WTC11 (cell line): ENCODE data around the gene KRT83. TPM values are rescaled to one million over a fixed set of nuclear protein-coding genes. Genes with fewer than 3 reads are reported as not detected.
A peak's percentile ranks its signal among the peaks of the same experiment; 100 is the strongest.

Experiments used
- ATAC-seq: fragments of 200-7000 bp; cut with Tn5 transposase; 2 replicates; pipeline ENCODE4 v1.10.0; 2021; ENCODE audit warnings: mild to moderate bottlenecking, moderate library complexity
- CTCF ChIA-PET: fragments of 300-600 bp; sonication (Branson Sonifier 250); formaldehyde crosslinking; loops from one replicate; lab custom pipeline; 2021; ENCODE audit warnings: antibody characterized with exemption; lab: Charles Lee
- POLR2A ChIA-PET: fragments of 350-600 bp; sonication (Branson Sonifier 250); formaldehyde crosslinking; loops from one replicate; lab custom pipeline; 2021; ENCODE audit warnings: antibody characterized with exemption; lab: Charles Lee
- DNase-seq: peaks from one replicate; pipeline ENCODE4 v3.0.0; 2021; ENCODE audit warnings: low spot score
- H3K27ac Mint-ChIP-seq: 2 replicates; pipeline ENCODE4 v1.8.0; 2021; ENCODE audit warnings: mixed read lengths
- H3K27me3 Mint-ChIP-seq: 2 replicates; pipeline ENCODE4 v1.8.0; 2021; ENCODE audit warnings: low read depth, mild to moderate bottlenecking, moderate library complexity, mixed read lengths
- H3K36me3 Mint-ChIP-seq: 2 replicates; pipeline ENCODE4 v1.8.0; 2021; ENCODE audit warnings: mixed read lengths
- H3K4me1 Mint-ChIP-seq: 2 replicates; pipeline ENCODE4 v1.8.0; 2022; ENCODE audit warnings: mixed read lengths
- H3K4me3 Mint-ChIP-seq: 2 replicates; pipeline ENCODE4 v1.8.0; 2021; ENCODE audit warnings: mild to moderate bottlenecking, moderate library complexity, mixed read lengths
- H3K9me3 Mint-ChIP-seq: 2 replicates; pipeline ENCODE4 v1.8.0; 2021; ENCODE audit warnings: mixed read lengths
- ATF3 ChIP-seq: sonication (generic); formaldehyde crosslinking; conservative IDR thresholded peaks from 2 replicates; pipeline ENCODE4 v1.8.1; 2022; ENCODE audit warnings: mild to moderate bottlenecking, missing genetic modification reagents
- E2F4 ChIP-seq: sonication (generic); formaldehyde crosslinking; IDR thresholded peaks from 2 replicates; pipeline ENCODE4 v1.8.1; 2022; ENCODE audit warnings: low read depth, mild to moderate bottlenecking, moderate library complexity, missing genetic modification reagents, borderline replicate concordance
- ERG ChIP-seq: fragments of 250-450 bp; sonication (Bioruptor Pico); IDR thresholded peaks from 2 replicates; pipeline ENCODE4 v1.8.0; 2021; ENCODE audit warnings: mild to moderate bottlenecking
- FOXP4 ChIP-seq: sonication (generic); formaldehyde crosslinking; IDR thresholded peaks from 2 replicates; pipeline ENCODE4 v1.8.0; 2022; ENCODE audit warnings: mild to moderate bottlenecking, missing genetic modification reagents
- GRHL2 ChIP-seq: fragments of 250-450 bp; sonication (Bioruptor Pico); IDR thresholded peaks from 2 replicates; pipeline ENCODE4 v1.8.0; 2022; ENCODE audit warnings: mild to moderate bottlenecking, moderate library complexity; ENCODE audit not compliant: insufficient replicate concordance, severe bottlenecking
- GTF2I ChIP-seq: fragments of 250-450 bp; sonication (Bioruptor Pico); conservative IDR thresholded peaks from 2 replicates; pipeline ENCODE4 v1.4.0; 2021; ENCODE audit warnings: mild to moderate bottlenecking
- HMGA2 ChIP-seq: fragments of 250-450 bp; sonication (Bioruptor Pico); IDR thresholded peaks from 2 replicates; pipeline ENCODE4 v1.4.0; 2021; ENCODE audit warnings: mild to moderate bottlenecking, moderate library complexity
- JUN ChIP-seq: sonication (generic); formaldehyde crosslinking; IDR thresholded peaks from 2 replicates; pipeline ENCODE4 v1.8.0; 2023; ENCODE audit warnings: mild to moderate bottlenecking, missing genetic modification reagents
- MLX ChIP-seq: sonication (generic); formaldehyde crosslinking; IDR thresholded peaks from 2 replicates; pipeline ENCODE4 v1.8.1; 2023; ENCODE audit warnings: mild to moderate bottlenecking, missing genetic modification reagents, moderate library complexity
- NR1H2 ChIP-seq: sonication (generic); formaldehyde crosslinking; IDR thresholded peaks from 2 replicates; pipeline ENCODE4 v1.9.0; 2021; ENCODE audit warnings: mild to moderate bottlenecking, moderate library complexity, missing genetic modification reagents
- NR3C1 ChIP-seq: sonication (generic); formaldehyde crosslinking; conservative IDR thresholded peaks from 2 replicates; pipeline ENCODE4 v1.8.1; 2023; ENCODE audit warnings: low read depth, mild to moderate bottlenecking, missing genetic modification reagents
- OVOL2 ChIP-seq: fragments of 250-450 bp; sonication (Bioruptor Pico); IDR thresholded peaks from 2 replicates; pipeline ENCODE4 v1.9.0; 2021; ENCODE audit warnings: mild to moderate bottlenecking, borderline replicate concordance
- PRRX2 ChIP-seq: fragments of 250-450 bp; sonication (Bioruptor Pico); IDR thresholded peaks from 2 replicates; pipeline ENCODE4 v1.8.0; 2021; ENCODE audit warnings: mild to moderate bottlenecking
- RELA ChIP-seq: sonication (generic); formaldehyde crosslinking; IDR thresholded peaks from 2 replicates; pipeline ENCODE4 v1.8.1; 2022; ENCODE audit warnings: missing genetic modification reagents, mild to moderate bottlenecking, borderline replicate concordance
- SOX15 ChIP-seq: fragments of 250-450 bp; sonication (Bioruptor Pico); IDR thresholded peaks from 2 replicates; pipeline ENCODE4 v1.9.0; 2021; ENCODE audit warnings: mild to moderate bottlenecking
- ZNF121 ChIP-seq: sonication (generic); formaldehyde crosslinking; IDR thresholded peaks from 2 replicates; pipeline ENCODE4 v1.8.0; 2023; ENCODE audit warnings: missing genetic modification reagents
- ZNF219 ChIP-seq: sonication (generic); formaldehyde crosslinking; IDR thresholded peaks from 2 replicates; pipeline ENCODE4 v1.8.0; 2023; ENCODE audit warnings: missing genetic modification reagents, mild to moderate bottlenecking, borderline replicate concordance
- ZNF396 ChIP-seq: fragments of 250-450 bp; sonication (Bioruptor Pico); IDR thresholded peaks from 2 replicates; pipeline ENCODE4 v1.8.0; 2021; ENCODE audit warnings: mild to moderate bottlenecking, moderate library complexity, borderline replicate concordance
- ZNF512 ChIP-seq: sonication (generic); formaldehyde crosslinking; IDR thresholded peaks from 2 replicates; pipeline ENCODE4 v1.8.1; 2022; ENCODE audit warnings: missing genetic modification reagents, borderline replicate concordance
- ZNF671 ChIP-seq: fragments of 250-450 bp; sonication (Bioruptor Pico); IDR thresholded peaks from 2 replicates; pipeline ENCODE4 v1.8.0; 2021; ENCODE audit warnings: mild to moderate bottlenecking
- ZSCAN18 ChIP-seq: fragments of 250-450 bp; sonication (Bioruptor Pico); IDR thresholded peaks from 2 replicates; pipeline ENCODE4 v2.1.2; 2022; ENCODE audit warnings: mild to moderate bottlenecking, moderate library complexity
- total RNA-seq: library from RNA; stranded (reverse); gene quantifications from 3 replicates; pipeline ENCODE4 v1.2.3, GENCODE V29; 2021

Gene KRT83
- total RNA-seq, 1 experiment from 2014 or later = not detected

GRCh38 chr12:52270541-52271070 is 50.6 kb downstream of the KRT83 start:
- Mint-ChIP-seq H3K4me3 (no peak overlapping the region), H3K27ac (no peak overlapping the region), H3K4me1 (no peaks in the 10 kb centered on the region), H3K27me3 (no peaks in the 10 kb centered on the region; the same call in 1 of the 2 replicates), H3K9me3 (no peaks in the 10 kb centered on the region), H3K36me3 (no peaks in the 10 kb centered on the region)
- peak; percentile 3 for DNase-seq
- POLR2A ChIA-PET = no interaction called here
- no peak for TF ChIP-seq OVOL2 (CRISPR knock-in tag)
- TF ChIP-seq ZNF671 (CRISPR knock-in tag) = no peak
- no peak for TF ChIP-seq GTF2I (CRISPR knock-in tag)
- TF ChIP-seq ERG (CRISPR knock-in tag) = no peak
- no peak for TF ChIP-seq ZNF121 (CRISPR knock-in tag)
- TF ChIP-seq ZSCAN18 (CRISPR knock-in tag) = no peak
- no peak for TF ChIP-seq HMGA2 (CRISPR knock-in tag)
- TF ChIP-seq E2F4 (CRISPR knock-in tag) = no peak
- TF ChIP-seq ATF3 = no peak
- CTCF ChIA-PET = interaction anchor here (1.0 to 9.3 kb wide), 7 partner anchors 8 to 609 kb away, joined by 3 to 122 read pairs (median 4); no protein-coding TSS in a partner anchor
- no peak for ATAC-seq

GRCh38 chr12:52268212-52268611 is 53.0 kb downstream of the KRT83 start:
- Mint-ChIP-seq H3K27ac (no peak overlapping the region), H3K27me3 (no peaks in the 10 kb centered on the region; the same call in 1 of the 2 replicates), H3K9me3 (no peaks in the 10 kb centered on the region), H3K4me3 (no peak overlapping the region), H3K36me3 (no peaks in the 10 kb centered on the region), H3K4me1 (no peaks in the 10 kb centered on the region)
- POLR2A ChIA-PET = no interaction called here
- CTCF ChIA-PET = interaction anchor here (0.8 to 9.3 kb wide), 4 partner anchors 11 to 59 kb away, joined by 3 to 122 read pairs (median 6); no protein-coding TSS in a partner anchor
- DNase-seq = no peak
- ATAC-seq = no peak
- TF ChIP-seq RELA (CRISPR knock-in tag) = no peak
- no peak for TF ChIP-seq ZNF121 (CRISPR knock-in tag)

- CTCF ChIA-PET = interaction anchor here (0.8 to 9.3 kb wide), 4 partner anchors 11 to 60 kb away, joined by 3 to 122 read pairs (median 6); no protein-coding TSS in a partner anchor
- Mint-ChIP-seq H3K4me1 (no peaks in the 10 kb centered on the region), H3K4me3 (no peak overlapping the region), H3K9me3 (peaks cover 4% of the 10 kb centered on the region), H3K27me3 (no peaks in the 10 kb centered on the region; the same call in 1 of the 2 replicates), H3K36me3 (0 out of 2 replicates have a peak, but pooled peaks cover 2% of the 10 kb centered on the region), H3K27ac (no peak overlapping the region)
- ATAC-seq (no peak), DNase-seq (no peak)
- POLR2A ChIA-PET = no interaction called here
- TF ChIP-seq RELA (CRISPR knock-in tag) (no peak), GTF2I (CRISPR knock-in tag) (no peak), ZNF512 (CRISPR knock-in tag) (no peak), NR1H2 (CRISPR knock-in tag) (no peak), PRRX2 (CRISPR knock-in tag) (no peak), JUN (CRISPR knock-in tag) (no peak), SOX15 (CRISPR knock-in tag) (no peak), NR3C1 (CRISPR knock-in tag) (no peak), ZNF219 (CRISPR knock-in tag) (no peak), ZNF396 (CRISPR knock-in tag) (no peak), GRHL2 (CRISPR knock-in tag) (no peak), MLX (no peak), FOXP4 (CRISPR knock-in tag) (no peak)
These were observed 53.5 kb downstream of the KRT83 start for GRCh38 chr12:52267699-52268098.
